ENCODE results near the gene GABRR2. TPM values are rescaled to one million over a fixed set of nuclear protein-coding genes. Genes with fewer than 3 reads are reported as not detected.

The GABRR2 gene
- total RNA-seq, 1 donor from 2014 or later = 0.32 TPM

DNA sequence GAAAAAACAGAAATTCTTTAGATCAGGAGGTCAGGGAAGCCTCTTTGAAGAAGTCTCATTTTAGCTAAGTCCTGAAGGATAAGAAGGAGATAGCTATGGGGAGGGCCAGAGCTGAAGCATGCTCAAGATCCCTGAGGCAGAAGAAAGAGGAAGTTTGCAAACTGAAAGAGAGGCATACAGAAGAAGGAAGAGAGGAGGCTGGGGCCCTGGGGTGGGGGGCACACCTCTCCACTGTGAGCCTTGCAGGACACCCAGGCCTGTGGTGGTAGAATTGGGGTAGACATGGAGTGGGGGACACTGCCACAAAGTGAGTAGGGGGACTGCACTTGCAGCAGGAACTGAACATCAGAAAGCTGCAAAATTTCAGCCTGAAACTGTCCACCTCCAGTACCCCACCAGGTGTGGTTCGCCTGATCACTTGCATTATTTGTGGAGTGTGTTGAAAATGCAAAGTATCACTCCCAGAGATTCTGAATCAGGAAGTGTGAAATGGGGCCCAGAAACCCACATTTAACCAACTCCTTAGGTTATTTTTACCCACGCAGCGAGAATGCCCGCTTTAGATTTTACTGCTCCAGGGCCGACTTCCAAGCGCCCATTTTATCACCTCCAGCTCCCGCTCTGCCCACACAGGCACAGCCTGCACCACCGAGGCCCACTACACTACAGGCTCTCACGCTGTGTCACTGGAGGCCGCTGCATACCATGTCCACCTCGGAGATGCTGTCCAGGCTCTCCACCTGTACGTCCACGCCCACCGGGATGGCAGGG lies 44.0 kb downstream of the GABRR2 start:
- Histone ChIP-seq H3K36me3 (no peaks in the 10 kb centered on the region), H3K4me1 (no peaks in the 10 kb centered on the region), H3K4me3 (no peak overlapping the region), H3K27ac (no peak overlapping the region), H3K9me3 (no peaks in the 10 kb centered on the region), H3K27me3 (no peaks in the 10 kb centered on the region)
- intact Hi-C loops (cut with DNase I) = no loop called here
- no peak for DNase-seq (ENCODE audit: low spot score in 2 of 2)
- TF ChIP-seq, protein P1, sequence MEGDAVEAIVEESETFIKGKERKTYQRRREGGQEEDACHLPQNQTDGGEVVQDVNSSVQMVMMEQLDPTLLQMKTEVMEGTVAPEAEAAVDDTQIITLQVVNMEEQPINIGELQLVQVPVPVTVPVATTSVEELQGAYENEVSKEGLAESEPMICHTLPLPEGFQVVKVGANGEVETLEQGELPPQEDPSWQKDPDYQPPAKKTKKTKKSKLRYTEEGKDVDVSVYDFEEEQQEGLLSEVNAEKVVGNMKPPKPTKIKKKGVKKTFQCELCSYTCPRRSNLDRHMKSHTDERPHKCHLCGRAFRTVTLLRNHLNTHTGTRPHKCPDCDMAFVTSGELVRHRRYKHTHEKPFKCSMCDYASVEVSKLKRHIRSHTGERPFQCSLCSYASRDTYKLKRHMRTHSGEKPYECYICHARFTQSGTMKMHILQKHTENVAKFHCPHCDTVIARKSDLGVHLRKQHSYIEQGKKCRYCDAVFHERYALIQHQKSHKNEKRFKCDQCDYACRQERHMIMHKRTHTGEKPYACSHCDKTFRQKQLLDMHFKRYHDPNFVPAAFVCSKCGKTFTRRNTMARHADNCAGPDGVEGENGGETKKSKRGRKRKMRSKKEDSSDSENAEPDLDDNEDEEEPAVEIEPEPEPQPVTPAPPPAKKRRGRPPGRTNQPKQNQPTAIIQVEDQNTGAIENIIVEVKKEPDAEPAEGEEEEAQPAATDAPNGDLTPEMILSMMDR (IDR thresholded peaks at IDR 0.05) = no peak

DNA sequence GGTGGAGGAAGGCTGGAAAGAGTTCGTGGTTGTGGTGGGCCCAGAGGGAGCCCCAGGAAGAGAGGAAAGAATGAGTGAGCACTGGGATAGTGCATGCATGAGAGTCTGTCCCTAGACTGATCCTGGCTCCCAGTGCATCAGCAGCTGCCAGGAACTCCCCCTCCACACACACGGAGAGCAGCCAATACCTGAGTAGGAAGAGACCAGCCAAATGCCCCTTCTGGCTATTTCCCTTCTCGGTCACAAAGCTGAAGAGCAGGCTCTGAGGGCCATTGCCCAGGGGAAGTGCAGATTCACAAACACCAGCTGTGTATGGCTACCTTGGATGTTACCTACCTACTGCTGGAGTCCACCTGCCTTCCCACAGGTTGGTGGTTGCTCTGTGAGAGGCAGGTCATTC lies 45.1 kb downstream of the GABRR2 start:
- DNase-seq (ENCODE audit: low spot score in 2 of 2) = no peak
- H3K9me3 ChIP-seq = no peaks in the 10 kb centered on the region
- no peak overlapping the region for H3K4me3 ChIP-seq
- H3K4me1 ChIP-seq = no peaks in the 10 kb centered on the region
- TF ChIP-seq, protein P1 (IDR thresholded peaks at IDR 0.05) = no peak
- H3K36me3 ChIP-seq = no peaks in the 10 kb centered on the region
- H3K27ac ChIP-seq = no peak overlapping the region
- intact Hi-C loops (cut with DNase I) = no loop called here
- no peaks in the 10 kb centered on the region for H3K27me3 ChIP-seq

DNA sequence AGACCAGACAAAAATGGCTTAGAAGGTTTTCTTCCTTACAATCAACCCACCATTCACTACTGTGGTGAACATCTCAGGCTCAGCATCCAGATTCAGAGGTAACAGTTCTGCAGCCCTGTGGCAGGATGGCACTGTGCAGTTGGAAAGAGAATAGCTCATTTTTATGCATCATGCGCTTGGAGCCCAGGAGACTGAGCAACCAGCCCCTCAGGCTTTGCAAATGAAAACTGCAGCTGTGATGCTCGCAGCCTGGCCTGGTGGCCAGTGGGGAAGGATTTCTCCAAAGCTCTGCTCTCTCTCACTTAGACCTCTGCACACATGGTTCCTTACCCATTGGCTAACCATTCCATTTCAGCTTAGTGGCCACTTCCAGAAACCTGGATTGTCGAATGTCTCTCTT lies 45.8 kb downstream of the GABRR2 start:
- Histone ChIP-seq H3K27me3 (no peaks in the 10 kb centered on the region), H3K9me3 (no peaks in the 10 kb centered on the region), H3K4me1 (no peaks in the 10 kb centered on the region), H3K4me3 (no peak overlapping the region), H3K27ac (no peak overlapping the region), H3K36me3 (no peaks in the 10 kb centered on the region)
- intact Hi-C loops (cut with DNase I) = no loop called here
- DNase-seq (ENCODE audit: low spot score in 2 of 2) = no peak
- TF ChIP-seq, protein P1 (IDR thresholded peaks at IDR 0.05) = no peak

DNA sequence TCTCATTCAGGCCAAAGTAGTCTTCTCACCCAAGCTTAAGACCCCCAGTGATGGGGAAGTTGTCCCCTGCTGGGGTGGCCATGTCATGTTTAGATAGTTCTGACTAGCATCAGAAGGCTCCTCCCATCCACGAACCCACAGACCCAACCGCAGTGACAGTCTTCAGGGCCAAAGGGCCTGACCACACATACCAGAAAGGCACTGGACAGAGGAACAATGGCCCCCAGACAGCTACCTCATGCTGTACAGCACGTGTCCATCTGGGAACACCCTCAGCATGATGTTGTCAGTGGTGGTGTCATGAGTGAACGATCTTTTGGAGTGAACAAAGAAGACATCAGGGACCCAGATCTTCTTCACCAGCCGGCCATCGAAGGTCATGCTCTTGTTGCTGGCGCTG lies 46.3 kb downstream of the GABRR2 start:
- TF ChIP-seq, protein P1 (IDR thresholded peaks at IDR 0.05) = no peak
- DNase-seq (ENCODE audit: low spot score in 2 of 2) = no peak
- Histone ChIP-seq H3K4me3 (no peak overlapping the region), H3K9me3 (no peaks in the 10 kb centered on the region), H3K27me3 (no peaks in the 10 kb centered on the region), H3K27ac (no peak overlapping the region), H3K4me1 (no peaks in the 10 kb centered on the region), H3K36me3 (no peaks in the 10 kb centered on the region)
- intact Hi-C loops (cut with DNase I) = no loop called here

DNA sequence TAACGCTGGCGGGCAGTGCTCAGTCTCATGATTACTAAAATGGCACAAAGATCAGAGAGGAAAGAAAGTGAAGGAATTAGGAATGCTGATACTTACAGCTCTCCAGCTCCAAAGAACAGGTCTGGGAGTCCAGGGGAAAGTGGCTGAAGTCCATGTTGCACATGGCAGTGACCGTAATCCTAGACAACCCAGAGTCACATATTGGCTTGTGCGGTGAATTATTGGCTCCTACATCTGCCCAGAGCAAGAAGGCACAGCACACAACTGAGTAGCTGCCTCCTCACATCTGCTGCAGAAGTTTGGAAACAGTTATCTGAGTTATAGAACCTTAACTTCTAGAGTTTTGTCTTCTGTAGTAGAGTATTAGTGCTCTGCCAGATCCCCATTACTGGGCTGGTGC lies 47.2 kb downstream of the GABRR2 start:
- Histone ChIP-seq H3K36me3 (no peaks in the 10 kb centered on the region), H3K9me3 (no peaks in the 10 kb centered on the region), H3K27me3 (no peaks in the 10 kb centered on the region), H3K4me3 (no peak overlapping the region), H3K4me1 (no peaks in the 10 kb centered on the region), H3K27ac (no peak overlapping the region)
- no peak for DNase-seq (ENCODE audit: low spot score in 2 of 2)
- TF ChIP-seq, protein P1 (IDR thresholded peaks at IDR 0.05) = no peak
- intact Hi-C loops (cut with DNase I) = no loop called here
